ENCODE data around the gene PSMB5.

The PSMB5 gene

DNA sequence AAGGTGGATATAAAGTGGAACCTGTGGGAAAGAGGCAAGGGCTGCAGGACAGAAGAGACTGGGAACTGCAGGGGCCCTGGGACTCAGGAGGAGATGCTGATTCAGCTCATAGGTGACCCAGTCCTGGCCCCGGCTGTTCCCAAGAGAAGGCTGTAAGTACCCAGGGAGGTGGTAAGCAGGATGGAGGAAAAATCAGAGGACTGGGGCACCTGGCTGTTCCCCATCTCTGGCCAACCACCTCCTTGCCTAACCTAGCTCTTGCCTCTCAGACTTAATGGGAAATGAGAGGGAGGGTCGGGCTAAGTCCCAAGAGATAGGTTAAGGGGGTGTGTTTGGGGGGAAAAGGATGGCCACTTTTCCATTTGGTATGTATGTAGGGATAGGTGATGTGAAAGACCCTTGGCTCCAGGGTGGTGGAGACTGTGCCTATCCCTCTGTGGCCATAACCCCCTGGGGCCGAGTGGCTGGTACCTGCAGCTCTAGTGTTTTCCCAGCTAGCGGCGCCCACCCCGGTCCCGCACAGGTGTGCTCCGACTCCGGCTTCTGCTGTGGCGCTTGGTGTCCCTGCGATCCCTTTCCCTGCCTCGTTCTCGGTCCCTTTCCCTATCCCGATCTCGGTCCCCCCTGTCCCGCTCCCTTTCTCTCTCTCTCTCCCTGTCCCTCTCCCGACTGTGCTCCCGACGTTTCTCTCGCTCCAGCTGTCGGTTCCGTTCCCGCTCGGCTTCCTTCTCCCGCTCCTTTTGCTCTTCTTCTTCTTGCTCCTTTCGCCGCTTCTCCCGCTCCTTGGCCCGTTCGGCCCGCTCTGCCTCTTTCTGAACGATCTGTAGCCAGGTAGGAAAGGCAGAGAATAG lies 24.2 kb upstream of the PSMB5 start:
- DNase-seq: no peak

DNA sequence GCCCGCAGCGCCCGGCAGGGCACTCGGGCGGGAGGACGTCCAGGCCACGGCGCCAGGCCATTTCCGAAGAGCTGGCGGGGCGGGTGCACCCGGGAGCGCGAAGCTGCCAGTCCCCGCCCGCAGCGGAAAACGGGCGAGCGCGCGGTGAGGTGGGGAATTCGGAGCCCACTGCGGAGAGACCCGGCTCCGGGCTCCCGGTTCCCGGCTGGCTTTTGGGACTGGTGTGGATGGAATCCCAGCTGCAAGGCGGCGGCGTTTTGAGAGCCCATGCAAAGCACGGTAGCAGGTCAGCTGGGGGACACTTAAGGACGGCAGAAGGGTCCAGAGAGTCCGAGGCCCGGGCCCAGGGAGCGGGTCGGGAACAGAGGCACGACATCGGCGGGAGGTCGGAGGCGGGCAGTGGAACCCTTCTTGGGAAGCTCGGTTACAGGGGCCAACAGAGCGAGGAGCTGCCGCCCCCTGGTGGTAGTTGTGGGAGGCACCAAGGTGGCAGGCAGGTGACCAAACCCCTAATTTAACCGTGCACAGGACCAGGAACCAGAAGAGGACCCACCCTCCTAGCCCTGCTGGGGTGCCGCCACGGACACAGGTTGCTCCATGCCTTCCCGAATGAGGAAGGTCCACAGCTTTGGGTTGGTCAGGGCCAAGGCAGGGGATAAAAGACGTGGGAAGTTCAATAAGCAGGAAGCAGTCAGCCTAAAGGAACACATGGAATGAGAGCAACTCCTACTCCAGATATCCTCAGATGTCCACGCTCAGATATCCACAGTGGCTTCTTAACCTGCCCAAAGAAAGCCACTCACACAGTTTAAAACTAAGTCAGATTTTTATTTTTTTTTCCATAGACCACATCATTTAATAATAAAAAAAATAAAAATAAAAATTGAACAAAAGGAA lies 23.3 kb upstream of the PSMB5 start:
- DNase-seq: peak; percentile 88

DNA sequence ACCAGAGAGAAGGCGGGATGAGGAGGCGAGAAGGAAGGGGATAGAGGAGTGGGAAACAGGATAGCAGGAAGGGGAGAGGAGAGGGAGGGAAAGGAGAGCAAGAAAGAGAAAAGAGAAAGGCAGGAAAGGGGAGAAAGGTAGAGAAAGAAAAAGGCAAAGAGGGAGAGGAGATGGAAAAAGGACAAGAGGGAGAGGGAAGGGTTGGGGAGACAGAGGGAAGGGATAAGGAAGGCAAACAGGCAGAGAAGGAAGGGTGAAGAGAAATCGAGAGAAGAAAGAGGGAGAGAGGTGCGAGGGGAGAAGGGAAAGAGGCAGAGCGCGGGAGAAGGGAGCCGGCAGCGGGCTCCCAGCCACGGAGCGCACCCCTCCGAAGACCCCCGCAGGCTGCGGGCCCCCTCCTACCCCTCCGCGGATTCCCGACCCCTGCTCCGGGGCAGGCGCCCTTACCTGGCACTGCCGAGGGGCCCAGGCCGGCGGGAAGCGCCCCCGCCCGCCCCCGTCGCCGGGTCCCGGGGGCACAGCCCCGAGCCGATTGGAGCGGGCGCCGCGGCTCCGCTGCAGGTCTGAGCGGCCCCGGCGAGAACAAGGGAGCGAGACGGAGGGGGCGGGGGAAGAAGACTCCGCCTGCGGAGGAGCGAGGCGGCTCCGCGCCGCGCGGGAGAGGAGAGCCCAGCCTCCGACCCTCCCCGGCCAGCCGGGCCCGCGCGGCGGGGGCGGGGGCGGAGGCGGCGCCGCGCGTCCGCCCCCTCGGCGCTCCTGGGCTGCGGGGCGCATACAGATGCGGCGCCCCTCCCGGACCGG lies 22.5 kb upstream of the PSMB5 start, which contains the start of gene CDH24:
CDH24 (minus strand) TSS at position 565 of the 801 bp plus-strand sequence. CDS start 1,787 bp downstream, outside the sequence.
- DNase-seq: peak; percentile 69

DNA sequence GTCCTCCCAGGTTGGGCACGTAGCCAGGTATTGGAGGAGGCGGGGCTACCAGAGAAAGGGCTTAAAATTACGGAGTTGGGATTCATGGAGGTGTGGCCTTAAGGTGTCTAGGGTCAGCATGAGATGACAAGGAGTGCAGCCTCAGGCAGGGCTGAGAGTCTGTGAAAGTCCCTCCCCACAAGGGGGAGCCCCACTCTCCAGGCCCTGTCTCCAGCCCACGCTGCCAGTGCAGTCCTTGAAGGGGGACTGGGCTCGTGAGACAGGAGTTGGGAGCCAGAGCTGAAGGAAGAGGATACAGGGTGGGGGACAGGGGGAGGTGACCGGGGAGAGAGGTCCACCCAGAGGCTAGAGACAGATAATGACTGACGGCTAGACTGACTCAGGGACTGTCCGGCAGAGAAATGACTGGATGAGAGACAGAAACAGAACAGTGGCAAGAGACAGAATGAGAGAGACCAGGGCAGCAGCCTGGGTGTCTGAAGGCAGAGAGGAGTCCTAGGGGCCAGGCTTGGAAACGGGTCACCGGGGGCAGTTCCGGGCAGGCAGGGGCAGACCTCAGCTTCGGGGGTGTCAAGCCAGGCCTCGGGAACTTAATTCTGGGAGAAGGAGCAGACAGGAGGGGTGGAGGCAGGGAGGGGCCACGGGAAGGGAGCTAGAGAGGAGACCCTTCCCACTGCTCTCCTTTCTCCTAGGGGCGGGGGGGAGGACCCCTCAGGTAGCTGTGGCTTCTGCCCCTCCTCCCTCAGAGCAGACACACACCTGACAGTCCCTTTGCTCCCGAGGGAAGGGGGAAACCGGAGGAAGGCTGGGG lies 21.6 kb upstream of the PSMB5 start:
- peak; percentile 72 for DNase-seq

DNA sequence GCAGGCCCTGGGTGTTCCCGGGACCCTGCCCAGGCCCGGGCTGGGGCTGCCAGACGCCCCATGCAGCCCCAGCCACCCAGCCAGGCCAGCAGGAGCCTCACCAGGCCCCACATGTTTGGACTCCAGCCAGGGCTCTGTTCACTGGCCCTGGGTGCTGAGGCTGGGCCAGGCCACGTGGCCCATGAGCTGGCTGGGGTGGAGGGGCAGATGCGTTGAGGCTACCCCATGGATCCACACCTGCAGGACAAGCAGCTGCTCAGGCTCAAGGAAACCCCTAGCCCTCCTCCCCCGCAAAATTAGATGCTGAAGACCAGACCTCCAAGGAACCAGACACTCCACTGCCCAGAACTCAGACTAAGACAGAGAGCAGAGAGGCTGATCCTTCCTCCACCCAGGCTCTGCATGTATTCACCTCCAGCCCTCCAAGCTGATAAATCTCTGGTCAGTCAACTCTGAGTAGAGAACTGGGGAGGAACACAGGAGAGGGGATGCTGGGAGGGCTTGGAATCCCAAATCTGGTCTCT lies 21.0 kb upstream of the PSMB5 start:
- DNase-seq: no peak

DNA sequence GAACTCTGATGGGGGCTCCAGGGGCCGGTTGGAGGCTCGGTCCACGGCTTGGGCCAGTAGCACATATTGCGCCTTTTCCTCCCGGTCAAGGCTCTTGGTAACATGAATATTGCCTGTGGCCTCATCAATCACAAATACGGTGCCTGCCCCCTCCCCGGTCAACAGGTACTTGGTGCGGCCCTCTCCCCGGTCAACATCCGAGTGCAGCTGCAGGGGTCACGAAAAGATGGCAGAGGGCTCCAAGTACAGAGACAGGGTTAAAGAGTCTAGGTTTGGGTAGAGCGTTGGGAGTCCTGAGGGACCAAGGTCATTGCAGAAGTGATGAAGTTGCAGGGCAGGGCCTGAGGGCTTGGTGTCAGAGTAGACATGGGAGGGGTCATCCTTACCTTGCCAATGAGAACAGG lies 20.4 kb upstream of the PSMB5 start:
- DNase-seq: no peak

DNA sequence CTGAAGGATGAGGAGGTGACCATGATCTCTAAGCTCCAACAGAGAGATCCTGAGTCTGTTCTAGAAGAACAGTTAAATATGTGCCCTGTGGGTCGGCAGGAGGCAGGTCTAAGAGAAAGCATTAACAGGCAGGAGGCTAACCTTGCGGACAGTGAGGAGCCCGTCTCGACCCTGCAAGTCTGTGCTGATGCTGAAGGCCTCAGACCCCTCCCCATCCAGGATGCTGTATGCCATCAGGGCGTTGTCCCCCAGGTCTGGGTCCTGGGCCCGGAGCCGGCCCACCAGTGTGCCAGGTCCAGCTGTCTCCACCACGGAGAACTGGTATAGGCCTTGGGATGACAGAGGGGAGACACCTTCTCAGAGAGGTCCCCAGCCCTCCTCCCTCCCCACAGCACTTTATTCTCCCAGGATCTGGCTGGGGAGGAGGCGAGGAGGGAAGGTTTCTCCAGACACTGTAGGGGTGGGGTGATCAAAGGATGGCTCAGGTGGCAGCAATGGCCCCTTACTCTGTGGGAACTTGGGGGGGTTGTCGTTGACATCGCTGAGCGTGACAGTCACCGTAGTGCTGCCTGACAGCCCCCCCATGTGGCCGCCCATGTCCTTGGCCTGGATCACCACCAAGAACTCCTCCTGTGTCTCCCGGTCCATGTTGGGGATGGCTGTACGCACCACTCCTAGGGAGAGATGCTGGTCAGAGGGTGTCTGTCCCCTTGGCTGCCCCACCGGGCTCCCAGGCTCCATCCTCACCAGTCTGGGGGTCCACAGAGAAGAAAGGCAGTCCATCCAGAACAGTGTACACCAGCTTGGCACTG lies 19.5 kb upstream of the PSMB5 start:
- peak; percentile 29 for DNase-seq

DNA sequence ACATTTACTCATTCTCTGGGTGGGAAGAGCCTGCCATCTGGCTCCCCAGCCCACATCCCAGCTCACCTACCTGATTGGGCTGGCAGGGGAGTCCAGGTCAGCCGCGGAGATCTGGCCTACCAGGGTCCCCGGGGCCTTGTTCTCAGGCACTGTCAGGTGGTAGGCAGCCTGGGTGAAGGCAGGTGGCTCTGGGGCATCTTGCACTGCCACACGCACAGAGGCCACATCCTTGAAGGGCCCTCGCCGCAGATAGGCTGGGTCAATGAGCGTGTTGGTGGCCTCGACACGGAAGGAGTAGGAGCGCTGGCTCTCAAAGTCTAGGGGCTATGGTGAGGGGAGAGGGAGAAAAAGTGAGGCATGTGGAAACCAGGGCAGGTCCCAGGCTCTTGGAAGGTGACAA lies 18.7 kb upstream of the PSMB5 start:
- DNase-seq: no peak

DNA sequence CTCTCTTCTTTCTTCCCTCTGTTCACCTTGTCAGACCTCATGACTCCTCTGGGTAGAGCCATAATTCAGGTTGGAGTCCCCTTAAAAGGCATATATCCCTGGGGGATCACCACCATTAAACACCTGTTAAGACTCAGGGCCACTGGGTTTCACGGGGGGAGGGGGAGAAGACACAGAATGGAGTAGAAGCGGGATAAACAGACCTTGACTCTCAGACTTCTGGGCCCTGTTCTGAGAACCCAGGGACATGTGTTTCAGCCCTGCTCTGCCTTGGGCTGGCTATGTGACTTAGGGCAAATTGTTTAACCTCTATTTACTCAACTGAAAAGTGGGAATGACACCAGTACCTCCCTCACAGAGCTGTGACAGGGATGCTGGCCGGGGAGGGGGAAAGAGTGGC lies 18.0 kb upstream of the PSMB5 start:
- no peak for DNase-seq

DNA sequence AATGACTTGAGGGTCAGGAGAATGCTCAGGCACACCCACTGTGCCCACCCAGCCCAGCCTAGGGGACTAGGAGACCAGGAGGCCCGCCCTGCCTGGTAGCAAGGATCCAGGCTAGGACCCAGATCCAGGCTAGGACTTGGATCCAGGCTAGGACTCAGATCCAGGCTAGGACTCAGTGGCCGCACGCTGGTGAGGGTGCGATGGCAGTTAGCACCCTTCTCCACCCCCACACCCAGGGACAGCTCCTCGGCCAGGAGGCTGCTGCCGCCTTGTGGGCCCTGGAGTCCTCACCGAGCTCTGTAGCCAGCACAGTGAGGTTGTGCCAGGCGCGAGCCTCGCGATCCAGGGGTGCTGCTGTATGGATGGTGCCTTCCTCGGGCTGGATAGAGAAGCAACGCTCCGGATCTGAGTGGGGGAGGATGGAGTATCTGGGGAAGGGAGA lies 17.5 kb upstream of the PSMB5 start:
- DNase-seq: no peak

DNA sequence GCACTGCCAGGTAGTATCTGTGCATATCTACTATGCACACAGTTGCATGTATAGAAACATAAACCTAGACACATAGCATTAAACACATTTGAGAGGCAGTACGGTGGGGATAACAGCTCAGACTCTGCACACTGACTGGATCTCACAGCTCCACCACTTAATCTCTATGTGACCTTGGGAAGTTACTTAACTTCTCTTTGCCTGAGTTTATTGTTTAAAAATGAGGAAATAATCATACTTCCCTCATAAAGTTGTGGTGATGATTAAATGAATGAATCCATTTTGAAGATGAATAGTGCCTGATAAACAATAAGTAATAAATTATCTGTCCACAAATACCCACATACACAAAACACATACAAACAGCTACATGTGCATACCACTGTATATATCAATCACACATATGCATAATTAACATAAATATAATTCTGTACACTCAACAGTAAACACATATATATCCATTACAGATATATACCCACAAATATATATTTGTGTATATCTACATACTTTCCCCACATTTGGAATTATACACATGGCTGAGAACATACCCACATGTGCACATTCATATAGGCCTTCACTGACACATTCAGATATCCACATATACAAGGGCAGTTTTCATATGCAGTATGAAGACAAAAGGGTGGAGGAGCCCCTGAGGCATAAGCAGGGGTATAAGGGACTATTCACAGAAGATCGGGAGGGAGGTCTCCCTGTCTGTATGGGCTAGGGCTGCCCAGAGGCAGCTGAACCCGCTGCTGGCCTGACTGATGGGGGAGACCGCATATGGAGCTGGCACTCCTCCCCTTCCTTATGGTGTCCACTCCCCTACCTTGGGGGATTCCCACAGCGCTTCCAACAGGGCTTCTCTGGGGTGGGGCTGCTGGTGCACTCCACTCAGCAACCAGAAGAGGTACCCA lies 16.7 kb upstream of the PSMB5 start:
- no peak for DNase-seq

DNA sequence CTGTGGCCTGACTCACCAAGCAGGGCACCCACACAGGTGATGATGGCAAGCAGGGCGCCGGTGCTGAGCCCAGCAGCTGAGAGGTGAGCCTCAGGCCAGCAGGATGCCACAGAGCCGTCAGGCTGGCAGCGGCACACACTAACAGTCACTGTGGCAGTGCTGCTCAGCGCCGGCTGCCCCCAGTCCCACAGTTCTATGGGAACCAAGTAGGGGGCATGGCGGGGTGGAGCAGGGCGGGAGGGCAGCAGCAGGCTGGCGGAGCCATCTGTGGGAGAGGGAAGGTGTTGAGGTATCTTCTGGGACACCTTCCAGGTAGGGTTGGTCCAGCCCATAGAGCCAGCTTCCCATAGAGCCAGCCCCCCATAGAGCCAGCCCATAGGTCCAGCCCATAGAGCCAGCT lies 14.3 kb upstream of the PSMB5 start:
- DNase-seq: no peak

DNA sequence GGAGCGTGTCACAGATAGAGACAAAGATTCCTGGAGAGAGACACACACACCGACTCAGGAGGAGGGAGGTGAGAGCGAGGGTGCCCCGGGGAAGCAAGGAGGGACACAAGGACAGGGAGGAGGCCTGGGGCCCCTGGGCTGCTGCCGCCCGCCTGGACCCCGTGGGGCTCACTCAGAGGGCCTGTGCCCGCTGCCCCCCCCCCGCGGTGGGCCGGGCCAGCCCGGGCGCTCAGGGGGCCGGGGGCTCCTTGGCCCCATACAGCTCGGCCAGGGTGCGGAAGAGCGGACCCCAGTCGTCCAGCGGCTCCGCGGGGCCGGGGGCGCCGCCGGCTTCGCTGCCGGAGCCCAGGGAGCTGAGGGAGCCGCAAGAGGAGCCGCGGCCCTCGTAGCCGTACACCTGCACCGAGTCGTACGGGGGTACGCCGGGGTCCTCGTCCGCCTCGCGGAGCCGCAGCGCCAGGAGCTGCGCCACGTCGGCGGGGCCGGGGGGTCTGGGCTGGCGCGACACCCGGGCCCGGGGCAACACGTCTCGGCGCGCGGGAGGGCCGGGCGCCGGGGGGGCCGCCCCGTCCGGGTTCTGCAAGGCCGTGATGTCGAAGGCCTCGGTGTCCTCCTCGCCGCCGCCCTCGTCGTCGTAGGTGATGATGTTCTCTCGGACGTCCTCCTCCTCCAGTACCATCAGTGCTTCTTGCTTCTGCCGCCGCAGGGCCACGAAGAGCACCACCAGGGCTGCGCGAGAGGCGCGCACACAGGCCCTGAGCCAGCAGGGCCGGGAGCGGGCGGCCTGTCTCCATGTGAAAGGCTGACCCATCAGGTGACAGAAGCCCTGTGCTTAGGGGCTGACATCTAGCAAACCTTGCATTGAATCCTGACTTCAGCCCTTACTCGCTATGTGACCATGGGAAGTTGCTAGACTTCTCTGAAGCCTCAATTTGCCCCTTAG lies 13.3 kb upstream of the PSMB5 start:
- DNase-seq: no peak

DNA sequence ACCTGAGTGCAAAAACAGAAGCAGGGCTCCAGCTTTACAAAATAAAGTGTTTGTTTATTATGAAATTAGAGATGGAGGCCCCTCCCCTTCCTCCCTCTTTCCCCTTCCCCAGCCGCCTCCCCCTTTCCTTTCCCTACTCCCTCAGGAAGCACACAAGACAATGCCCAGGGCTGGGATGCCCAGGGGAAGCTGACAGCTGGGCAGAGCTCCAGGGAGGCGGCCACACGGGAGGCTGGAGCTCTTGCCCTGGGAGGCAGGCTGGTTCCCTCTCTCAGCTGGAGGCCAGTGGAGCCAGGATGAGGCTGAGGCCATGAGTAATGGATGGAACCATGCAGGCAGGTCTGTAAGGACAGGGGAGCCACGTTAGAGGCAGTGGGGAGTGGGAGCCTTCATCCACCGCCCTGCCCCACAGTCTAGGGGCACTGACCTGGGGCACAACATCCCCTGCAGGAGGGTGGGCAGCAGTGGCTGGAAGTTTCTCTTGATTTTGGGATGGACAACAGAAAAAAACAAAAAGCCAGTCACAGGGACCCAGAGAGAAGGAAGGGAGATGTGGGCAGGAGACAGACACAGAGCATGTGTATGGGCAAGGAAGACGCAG lies 12.4 kb upstream of the PSMB5 start:
- no peak for DNase-seq

DNA sequence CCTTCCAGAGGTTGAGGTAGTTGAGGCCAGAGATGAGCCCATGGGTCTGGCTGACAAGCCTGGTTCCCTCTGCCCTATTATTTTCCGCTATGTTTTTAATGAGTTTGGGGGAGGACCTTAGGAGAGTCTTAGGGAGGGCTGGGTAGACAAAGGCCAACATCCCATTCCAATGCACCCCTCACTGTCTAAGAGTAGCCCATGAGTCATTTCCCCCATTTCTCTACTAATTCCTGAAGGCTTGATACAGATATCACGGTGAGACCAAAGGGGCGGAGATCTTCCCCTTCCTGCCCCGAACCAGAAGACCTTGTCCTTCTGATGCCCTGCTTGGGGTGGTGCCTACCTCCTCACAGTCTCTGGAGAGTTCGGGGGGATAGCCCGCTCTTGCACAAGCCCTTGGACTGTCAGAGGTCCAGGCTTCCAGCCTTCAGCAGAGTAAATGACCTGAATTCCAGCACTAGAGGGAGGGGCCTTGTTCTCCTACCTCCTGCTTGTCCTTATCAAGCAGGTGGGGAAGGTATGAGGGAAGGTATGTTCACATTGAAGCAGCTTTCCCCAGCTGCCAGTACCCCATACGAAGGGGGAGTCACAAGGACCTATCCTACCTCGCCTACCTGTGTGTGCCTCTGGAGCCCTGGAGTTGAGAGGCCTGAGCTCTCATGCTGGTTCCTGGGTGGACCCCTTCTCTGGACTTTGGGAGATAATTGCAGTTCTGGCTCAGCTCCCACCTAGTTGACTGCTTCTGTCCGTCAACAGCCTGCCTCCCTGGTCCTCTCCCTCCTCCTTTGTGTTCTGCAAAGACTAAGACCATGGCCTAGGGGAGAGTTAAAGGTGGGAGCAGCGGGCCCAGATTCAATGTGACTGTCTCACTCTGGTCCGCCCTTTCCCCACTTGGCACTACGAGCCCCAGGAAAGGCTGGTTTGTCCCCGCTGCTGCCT lies 11.0 kb upstream of the PSMB5 start:
- no peak for DNase-seq

DNA sequence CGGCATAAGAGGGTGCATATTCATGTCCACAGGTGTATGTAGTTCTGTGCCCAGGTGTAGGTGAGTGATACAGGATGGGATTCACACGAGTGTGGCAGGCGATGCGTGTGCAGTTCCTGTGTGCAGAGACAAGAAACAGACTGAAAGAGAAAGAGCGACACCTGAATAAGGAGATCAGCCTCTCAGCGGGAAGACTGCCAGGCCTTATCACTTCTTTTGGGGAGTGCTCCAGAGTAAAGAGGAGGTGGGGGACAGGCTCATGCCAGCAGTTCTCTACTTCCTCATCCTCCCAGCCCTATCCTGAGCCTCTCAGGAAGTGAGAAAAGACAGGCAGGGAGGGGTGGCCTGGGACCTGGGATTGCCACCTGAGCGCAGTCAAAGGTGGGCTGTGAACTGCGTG lies 10.1 kb upstream of the PSMB5 start:
- no peak for DNase-seq

DNA sequence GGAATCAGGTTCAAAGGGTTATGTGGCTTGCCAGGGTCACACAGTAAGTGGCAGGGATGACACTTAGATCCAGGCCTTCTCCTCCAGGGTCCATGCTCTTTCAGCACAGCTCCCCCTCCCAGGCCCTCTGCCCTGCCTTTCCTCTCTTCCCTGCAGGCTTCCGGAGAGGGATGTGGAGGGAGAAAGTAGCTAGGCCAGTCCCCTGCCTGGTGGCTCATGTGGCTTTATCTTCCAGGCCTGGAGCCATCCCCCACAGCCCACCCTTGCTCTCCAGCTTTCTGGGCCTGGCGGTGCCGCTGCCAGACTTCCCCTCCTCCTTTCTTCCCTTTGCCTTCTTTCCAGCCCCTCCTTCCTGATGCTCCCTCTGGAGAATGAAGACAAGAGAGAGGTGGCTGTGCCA lies 9.1 kb upstream of the PSMB5 start:
- no peak for DNase-seq

Data from stimulated activated CD4-positive, alpha-beta T cell treated with anti-CD3 and anti-CD28 coated beads, Interleukin-4, amount 100 ng/mL, for 24 hours (primary cell).